Fibroblast of lung (primary cell): ENCODE data around the gene ITGA8. TPM values are rescaled to one million over a fixed set of nuclear protein-coding genes. Genes with fewer than 3 reads are reported as not detected.
A peak's percentile ranks its signal among the peaks of the same experiment; 100 is the strongest.

Source experiments
- DNase-seq, 2 donors: peaks; one replicate each; pipeline versions ENCODE4 v3.0.0 to v3.0.0-alpha.2; 2010; ENCODE audit warnings: low read depth in 2 of 2
- H2AFZ ChIP-seq: 2 replicates; pipeline ENCODE4 v1.5.1; 2012; ENCODE audit warnings: low read length, control low read depth, inconsistent platforms
- H3K27ac ChIP-seq: 2 replicates; pipeline ENCODE4 v1.5.1; 2011; ENCODE audit warnings: low read length, control low read depth; ENCODE audit not compliant: insufficient read depth
- H3K27me3 ChIP-seq: 2 replicates; pipeline ENCODE4 v1.5.1; 2011; ENCODE audit warnings: mild to moderate bottlenecking, low read length; ENCODE audit not compliant: control insufficient read depth, insufficient read depth
- H3K36me3 ChIP-seq: 2 replicates; pipeline ENCODE4 v1.5.1; 2011; ENCODE audit warnings: low read length; ENCODE audit not compliant: control insufficient read depth, insufficient read depth
- H3K4me1 ChIP-seq: 2 replicates; pipeline ENCODE4 v1.5.1; 2011; ENCODE audit warnings: low read length; ENCODE audit not compliant: control insufficient read depth, insufficient read depth; ENCODE audit errors: extremely low read depth
- H3K4me2 ChIP-seq: 2 replicates; pipeline ENCODE4 v1.5.1; 2011; ENCODE audit warnings: low read length, control low read depth; ENCODE audit not compliant: insufficient read depth; ENCODE audit errors: extremely low read depth
- H3K4me3 ChIP-seq, 4 experiments: fragments of 200-600 bp in 1 of 4; sonication (generic) in 1 of 4; replicated peaks in 1 of 4; 2 replicates each; pipeline ENCODE4 v1.5.1; 2011 to 2016; ENCODE audit warnings: low read length in 4 of 4, low read depth in 3 of 4, mild to moderate bottlenecking in 3 of 4, control low read depth in 2 of 4, inconsistent platforms in 1 of 4, mixed read lengths in 1 of 4; ENCODE audit not compliant: insufficient read depth in 1 of 4; ENCODE audit errors: control extremely low read depth in 1 of 4
- H3K79me2 ChIP-seq: 2 replicates; pipeline ENCODE4 v1.5.1; 2012; ENCODE audit warnings: mild to moderate bottlenecking, low read length, inconsistent platforms; ENCODE audit not compliant: control insufficient read depth, insufficient read depth
- H3K9ac ChIP-seq: 2 replicates; pipeline ENCODE4 v1.5.1; 2011; ENCODE audit warnings: mild to moderate bottlenecking, low read length, control low read depth; ENCODE audit not compliant: insufficient read depth
- H3K9me3 ChIP-seq: 2 replicates; pipeline ENCODE4 v1.5.1; 2012; ENCODE audit warnings: low read depth, low read length; ENCODE audit not compliant: control insufficient read depth, insufficient read depth
- H4K20me1 ChIP-seq: 2 replicates; pipeline ENCODE4 v1.5.1; 2011; ENCODE audit warnings: low read length; ENCODE audit not compliant: control insufficient read depth, insufficient read depth; ENCODE audit errors: extremely low read depth
- CTCF ChIP-seq, 2 donors: IDR thresholded peaks in 1 of 2; conservative IDR thresholded peaks in 1 of 2; 1 replicate in 1 of 2; 2 replicates in 1 of 2; pipeline ENCODE4 v1.5.1; 2011 to 2012; ENCODE audit warnings: low read length in 2 of 2, control low read depth in 1 of 2, inconsistent platforms in 1 of 2, low read depth in 1 of 2, mild to moderate bottlenecking in 1 of 2
- EZH2 ChIP-seq: IDR thresholded peaks from 2 replicates; pipeline ENCODE4 v1.5.1; 2012; ENCODE audit warnings: low read length, control low read depth, mild to moderate bottlenecking; ENCODE audit errors: missing control alignments
- polyA plus RNA-seq, 2 donors: library from polyadenylated mRNA; depleted of rRNA in 1 of 2; stranded (reverse) in 1 of 2; unstranded in 1 of 2; fragments of >200 nt; gene quantifications; 2 replicates each; pipeline ENCODE4 v1.2.1, GENCODE V29; 2011 to 2012; ENCODE audit warnings: missing spikeins in 1 of 2
- total RNA-seq: library from RNA; depleted of rRNA; stranded (reverse); fragments of >200 nt; gene quantifications from 2 replicates; pipeline ENCODE4 v1.2.1, GENCODE V29; 2014

The ITGA8 gene
- total and polyA plus RNA-seq, 2 donors (not counting 1 experiment from before 2014, with no cell fraction given), result 0.62 to 0.99 TPM

GRCh38 chr10:15738270-15738925 lies 18.7 kb upstream of the ITGA8 start:
- Histone ChIP-seq H3K4me3 (no peak overlapping the region), H4K20me1 (no peaks in the 10 kb centered on the region), H3K4me2 (peak overlapping the region; percentile 46), H3K36me3 (no peaks in the 10 kb centered on the region), H3K79me2 (no peaks in the 10 kb centered on the region), H3K4me1 (no peaks in the 10 kb centered on the region), H3K27me3 (no peaks in the 10 kb centered on the region), H3K9ac (no peak overlapping the region), H2AFZ (peak overlapping the region; percentile 40), H3K9me3 (no peaks in the 10 kb centered on the region), H3K27ac (no peak overlapping the region)
- peak in 1 of 2 donors; percentile 94 for DNase-seq
- TF ChIP-seq CTCF (conservative IDR thresholded peaks at IDR 0.05 in 1 of 2, IDR thresholded peaks at IDR 0.05 in 1 of 2; ENCODE audit: low read depth in 1 of 2, low read length in 2 of 2) (no peak), EZH2 (no peak)

GRCh38 chr10:15737656-15738055 lies 17.9 kb upstream of the ITGA8 start:
- Histone ChIP-seq H3K36me3 (no peaks in the 10 kb centered on the region), H3K79me2 (no peaks in the 10 kb centered on the region), H3K9me3 (no peaks in the 10 kb centered on the region), H3K27ac (no peak overlapping the region), H3K4me2 (no peak overlapping the region), H3K4me3 (no peak overlapping the region), H2AFZ (no peak overlapping the region), H3K4me1 (no peaks in the 10 kb centered on the region), H3K27me3 (no peaks in the 10 kb centered on the region), H4K20me1 (no peaks in the 10 kb centered on the region), H3K9ac (no peak overlapping the region)
- no peak for DNase-seq
- no peak for TF ChIP-seq CTCF (conservative IDR thresholded peaks at IDR 0.05 in 1 of 2, IDR thresholded peaks at IDR 0.05 in 1 of 2; ENCODE audit: low read depth in 1 of 2, low read length in 2 of 2)
- no peak for TF ChIP-seq EZH2

- TF ChIP-seq CTCF (conservative IDR thresholded peaks at IDR 0.05 in 1 of 2, IDR thresholded peaks at IDR 0.05 in 1 of 2; ENCODE audit: low read depth in 1 of 2, low read length in 2 of 2), result no peak
- TF ChIP-seq EZH2, result no peak
- Histone ChIP-seq H3K36me3 (no peaks in the 10 kb centered on the region), H3K79me2 (no peaks in the 10 kb centered on the region), H3K27me3 (no peaks in the 10 kb centered on the region), H2AFZ (no peak overlapping the region), H3K9ac (no peak overlapping the region), H3K9me3 (no peaks in the 10 kb centered on the region), H3K4me2 (peak overlapping the region; percentile 32), H4K20me1 (no peaks in the 10 kb centered on the region), H3K4me1 (no peaks in the 10 kb centered on the region), H3K27ac (no peak overlapping the region), H3K4me3 (no peak overlapping the region)
- DNase-seq, result peak; percentile 24 to 86
Observed at GRCh38 chr10:15735763-15736162, 16.0 kb upstream of the ITGA8 start.
